ENCODE data around the gene TMEM80. TPM values are rescaled to one million over a fixed set of nuclear protein-coding genes. Genes with fewer than 3 reads are reported as not detected.
"Not testable (repeated sequence)": the region's sequence is repeated elsewhere in the genome, so short reads cannot be mapped to it uniquely, and the experiment has no call there.

Gene TMEM80
- total RNA-seq, 1 experiment from 2014 or later, result 45.2 TPM

GRCh38 chr11:650482-650881, 45.1 kb upstream of the TMEM80 start:
- TF ChIP-seq POLR2AphosphoS5 (IDR thresholded peaks at IDR 0.05; ENCODE audit: low read depth, low read length) (no peak), REST (IDR thresholded peaks at IDR 0.05; ENCODE audit: insufficient read depth in 1 of 2, low read depth in 2 of 2, low read length in 1 of 2) (no peak)
- H3K27me3 ChIP-seq (ENCODE audit: control insufficient read depth, insufficient read depth, low read length), result no peaks in the 10 kb centered on the region
- no peak overlapping the region for H3K4me3 ChIP-seq (ENCODE audit: low read depth in 2 of 2, low read length in 2 of 2)
- no TSS peak for BruUV-seq (replicated peaks)
- H3K27ac ChIP-seq (ENCODE audit: low read length), result no peak overlapping the region
- intact Hi-C loops (cut with micrococcal nuclease; ENCODE audit: unreplicated experiment) (no loop called here), in situ Hi-C loops (cut with HindIII; ENCODE audit: low pct_unique_long_range_greater_than_20kb, low sequenced_read_pairs) (no loop called here)
- no peaks in the 10 kb centered on the region for H3K36me3 ChIP-seq (ENCODE audit: control insufficient read depth, insufficient read depth, low read length)
- DNase-seq (ENCODE audit: low read depth, low spot score) (no peak), ATAC-seq (no peak)
- no peaks in the 10 kb centered on the region for H3K9me3 ChIP-seq (ENCODE audit: control insufficient read depth, insufficient read depth, low read depth, low read length)
- ChIA-PET CTCF (interaction anchor here (0.7 kb wide), 1 partner anchor 96 kb away, joined by 3 read pairs; no protein-coding TSS in a partner anchor), POLR2A (no interaction called here)
- no peaks in the 10 kb centered on the region for H3K4me1 ChIP-seq (ENCODE audit: control insufficient read depth, insufficient read depth, low read length)

GRCh38 chr11:653136-653535, 42.5 kb upstream of the TMEM80 start:
- POLR2A ChIA-PET; H3K27ac ChIP-seq (ENCODE audit: low read length); DNase-seq (ENCODE audit: low read depth, low spot score); H3K4me1 ChIP-seq (ENCODE audit: control insufficient read depth, insufficient read depth, low read length); CTCF ChIA-PET; ATAC-seq; intact Hi-C loops (cut with micrococcal nuclease; ENCODE audit: unreplicated experiment); H3K27me3 ChIP-seq (ENCODE audit: control insufficient read depth, insufficient read depth, low read length); H3K36me3 ChIP-seq (ENCODE audit: control insufficient read depth, insufficient read depth, low read length); in situ Hi-C loops (cut with HindIII; ENCODE audit: low pct_unique_long_range_greater_than_20kb, low sequenced_read_pairs); H3K9me3 ChIP-seq (ENCODE audit: control insufficient read depth, insufficient read depth, low read depth, low read length); H3K4me3 ChIP-seq (ENCODE audit: low read depth in 2 of 2, low read length in 2 of 2); BruUV-seq (replicated peaks): not testable (repeated sequence)

- H3K27me3 ChIP-seq (ENCODE audit: control insufficient read depth, insufficient read depth, low read length), result no peaks in the 10 kb centered on the region
- no peak overlapping the region for H3K4me3 ChIP-seq (ENCODE audit: low read depth in 2 of 2, low read length in 2 of 2)
- no peaks in the 10 kb centered on the region for H3K9me3 ChIP-seq (ENCODE audit: control insufficient read depth, insufficient read depth, low read depth, low read length)
- no peak for DNase-seq (ENCODE audit: low read depth, low spot score)
- H3K4me1 ChIP-seq (ENCODE audit: control insufficient read depth, insufficient read depth, low read length), result no peaks in the 10 kb centered on the region
- CTCF ChIA-PET, result no interaction called here
- no peak for ATAC-seq
- H3K27ac ChIP-seq (ENCODE audit: low read length), result no peak overlapping the region
- intact Hi-C loops (cut with micrococcal nuclease; ENCODE audit: unreplicated experiment) (no loop called here), in situ Hi-C loops (cut with HindIII; ENCODE audit: low pct_unique_long_range_greater_than_20kb, low sequenced_read_pairs) (no loop called here)
- BruUV-seq (replicated peaks), result no TSS peak
- TF ChIP-seq SIN3A (IDR thresholded peaks at IDR 0.05; ENCODE audit: borderline replicate concordance, insufficient read depth, low read depth, low read length) (no peak), REST (IDR thresholded peaks at IDR 0.05; ENCODE audit: insufficient read depth in 1 of 2, low read depth in 2 of 2, low read length in 1 of 2) (no peak), TCF7L2 (IDR thresholded peaks at IDR 0.05; ENCODE audit: low read depth, low read length) (no peak), POLR2AphosphoS5 (IDR thresholded peaks at IDR 0.05; ENCODE audit: low read depth, low read length) (no peak), CTCF (IDR thresholded peaks at IDR 0.05) (no peak)
- no peaks in the 10 kb centered on the region for H3K36me3 ChIP-seq (ENCODE audit: control insufficient read depth, insufficient read depth, low read length)
- POLR2A ChIA-PET, result no interaction called here
These were observed 41.8 kb upstream of the TMEM80 start for GRCh38 chr11:653837-654236.

GRCh38 chr11:654444-654843, 41.2 kb upstream of the TMEM80 start:
- H3K4me1 ChIP-seq (ENCODE audit: control insufficient read depth, insufficient read depth, low read length); POLR2A ChIA-PET; intact Hi-C loops (cut with micrococcal nuclease; ENCODE audit: unreplicated experiment); H3K36me3 ChIP-seq (ENCODE audit: control insufficient read depth, insufficient read depth, low read length); H3K4me3 ChIP-seq (ENCODE audit: low read depth in 2 of 2, low read length in 2 of 2); BruUV-seq (replicated peaks); H3K9me3 ChIP-seq (ENCODE audit: control insufficient read depth, insufficient read depth, low read depth, low read length); DNase-seq (ENCODE audit: low read depth, low spot score); ATAC-seq; in situ Hi-C loops (cut with HindIII; ENCODE audit: low pct_unique_long_range_greater_than_20kb, low sequenced_read_pairs); H3K27ac ChIP-seq (ENCODE audit: low read length); CTCF ChIA-PET; H3K27me3 ChIP-seq (ENCODE audit: control insufficient read depth, insufficient read depth, low read length): not testable (repeated sequence)
